Stimulated activated CD8-positive, alpha-beta memory T cell treated with anti-CD3 and anti-CD28 coated beads, Interleukin-4, amount 100 ng/mL, for 24 hours (primary cell): ENCODE measurements around the gene SRCIN1.
A peak's percentile ranks its signal among the peaks of the same experiment; 100 is the strongest.

Experiments
- DNase-seq: peaks from one replicate; pipeline ENCODE4 v3.0.0-alpha.2; 2020; ENCODE audit warnings: low read depth

SRCIN1 gene

GRCh38 chr17:38600906-38601305 is 4.8 kb downstream of the SRCIN1 start:
- DNase-seq = no peak

GRCh38 chr17:38600416-38600815 is 5.3 kb downstream of the SRCIN1 start:
- DNase-seq = no peak

- no peak for DNase-seq
Measured at GRCh38 chr17:38599398-38599856, 6.3 kb downstream of the SRCIN1 start.

- DNase-seq = no peak
Measured at GRCh38 chr17:38598995-38599394, 6.8 kb downstream of the SRCIN1 start.

GRCh38 chr17:38598536-38598935 is 7.2 kb downstream of the SRCIN1 start:
- no peak for DNase-seq

GRCh38 chr17:38597375-38597774 is 8.4 kb downstream of the SRCIN1 start:
- DNase-seq = no peak

GRCh38 chr17:38596651-38597050 is 9.1 kb downstream of the SRCIN1 start:
- DNase-seq = no peak

- no peak for DNase-seq
Measured at GRCh38 chr17:38595892-38596291, 9.9 kb downstream of the SRCIN1 start.

GRCh38 chr17:38594152-38594551 is 11.6 kb downstream of the SRCIN1 start:
- no peak for DNase-seq

GRCh38 chr17:38592487-38592886 is 13.3 kb downstream of the SRCIN1 start:
- DNase-seq = no peak

- no peak for DNase-seq
Measured at GRCh38 chr17:38591759-38592241, 14.0 kb downstream of the SRCIN1 start.

GRCh38 chr17:38590988-38591758 is 14.6 kb downstream of the SRCIN1 start:
- no peak for DNase-seq

- DNase-seq = no peak
Measured at GRCh38 chr17:38589462-38590114, 16.2 kb downstream of the SRCIN1 start.

GRCh38 chr17:38588788-38589174 is 17.0 kb downstream of the SRCIN1 start:
- DNase-seq = no peak

- no peak for DNase-seq
Measured at GRCh38 chr17:38587947-38588787, 17.6 kb downstream of the SRCIN1 start.

GRCh38 chr17:38587203-38587602 is 18.5 kb downstream of the SRCIN1 start:
- DNase-seq = no peak

- DNase-seq = no peak
Measured at GRCh38 chr17:38586788-38587187, 19.0 kb downstream of the SRCIN1 start.

- DNase-seq = no peak
Measured at GRCh38 chr17:38585918-38586529, 19.7 kb downstream of the SRCIN1 start.

- no peak for DNase-seq
Measured at GRCh38 chr17:38585056-38585917, 20.5 kb downstream of the SRCIN1 start.

- peak; percentile 49 for DNase-seq
Measured at GRCh38 chr17:38584350-38584925, 21.3 kb downstream of the SRCIN1 start.
